Measurements from ENCODE around the gene SDS. TPM values are rescaled to one million over a fixed set of nuclear protein-coding genes. Genes with fewer than 3 reads are reported as not detected.

Gene SDS
- total and polyA plus RNA-seq, 9 donors: 0.09 to 0.32 (median 0.13) TPM; not detected in 4

DNA sequence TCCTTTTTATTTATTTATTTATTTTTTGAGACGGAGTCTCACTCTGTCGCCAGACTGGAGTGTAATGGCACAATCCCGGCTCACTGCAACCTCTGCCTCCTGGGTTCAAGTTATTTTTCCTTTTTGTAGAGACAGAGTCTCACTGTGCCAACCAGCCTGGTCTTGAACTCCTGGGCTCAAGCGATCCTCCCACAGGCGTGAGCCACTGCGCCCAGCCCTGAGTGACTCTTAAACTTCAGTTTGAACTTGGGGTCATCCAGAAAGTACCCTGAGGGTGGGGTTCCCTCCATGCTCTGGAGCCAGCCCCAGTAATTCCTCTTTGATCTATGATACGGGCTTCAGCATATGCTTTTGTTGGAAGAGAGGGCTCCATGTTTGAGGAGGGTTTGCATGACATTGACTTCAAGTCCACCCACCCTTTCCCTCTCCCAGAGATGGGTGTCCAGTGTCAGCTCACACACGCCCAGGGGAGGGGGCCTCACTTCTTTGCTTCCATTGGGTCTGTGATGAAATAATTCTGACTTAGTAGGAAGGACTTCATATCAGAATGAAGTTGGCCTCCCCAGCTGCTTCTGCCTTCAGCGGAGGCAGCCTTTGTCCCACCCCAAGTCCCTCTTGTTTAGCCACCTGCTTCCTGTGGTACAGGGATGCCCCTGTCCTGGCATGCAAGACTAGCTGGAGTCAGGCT is 11.9 kb downstream of the SDS start:
- no peak for DNase-seq
- Histone ChIP-seq H3K27ac (ENCODE audit: low read length) (no peak overlapping the region), H3K27me3 (ENCODE audit: control insufficient read depth, insufficient read depth, low read length) (no peaks in the 10 kb centered on the region), H3K4me3 (ENCODE audit: low read length) (no peak overlapping the region), H3K36me3 (ENCODE audit: control insufficient read depth, insufficient read depth, low read length) (peaks cover 20% of the 10 kb centered on the region), H3K4me1 (ENCODE audit: control insufficient read depth, insufficient read depth, low read length) (no peaks in the 10 kb centered on the region), H3K9me3 (replicated peaks; ENCODE audit: control insufficient read depth, low read depth, low read length) (peaks cover 2% of the 10 kb centered on the region)
- 96% methylated on average over 6 of the region's 9 CpGs for WGBS (ENCODE audit: insufficient coverage)

DNA sequence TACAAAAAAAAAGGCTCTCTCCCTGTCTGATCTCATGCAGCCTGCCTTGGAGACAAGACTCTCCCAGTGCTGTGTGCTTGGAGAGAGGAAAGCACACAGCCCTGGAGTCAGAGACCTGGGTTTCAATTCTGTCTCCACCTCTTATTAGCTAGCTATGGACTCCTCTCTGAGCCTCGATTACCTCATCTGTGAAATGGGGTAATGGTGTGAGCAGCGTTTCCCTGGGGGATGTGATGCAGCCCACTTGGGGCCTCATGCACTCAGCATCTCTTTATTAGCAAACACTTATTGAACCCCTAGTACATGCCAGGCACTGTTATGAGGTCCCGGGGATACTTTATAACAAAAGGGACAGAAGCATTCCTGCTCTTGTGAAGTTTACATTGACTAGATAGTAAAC is 12.5 kb downstream of the SDS start:
- Histone ChIP-seq H3K4me3 (ENCODE audit: low read length) (no peak overlapping the region), H3K9me3 (replicated peaks; ENCODE audit: control insufficient read depth, low read depth, low read length) (peaks cover 2% of the 10 kb centered on the region), H3K4me1 (ENCODE audit: control insufficient read depth, insufficient read depth, low read length) (no peaks in the 10 kb centered on the region), H3K36me3 (ENCODE audit: control insufficient read depth, insufficient read depth, low read length) (peaks cover 21% of the 10 kb centered on the region), H3K27me3 (ENCODE audit: control insufficient read depth, insufficient read depth, low read length) (no peaks in the 10 kb centered on the region), H3K27ac (ENCODE audit: low read length) (no peak overlapping the region)
- no peak for DNase-seq
- WGBS (ENCODE audit: insufficient coverage): no CpG with 5 or more reads among the region's 3 CpGs

- 88% methylated on average over 6 of the region's 6 CpGs for WGBS (ENCODE audit: insufficient coverage)
- no peak overlapping the region for H3K4me3 ChIP-seq (ENCODE audit: low read length)
- no peak overlapping the region for H3K27ac ChIP-seq (ENCODE audit: low read length)
- no peak for DNase-seq
- H3K36me3 ChIP-seq (ENCODE audit: control insufficient read depth, insufficient read depth, low read length): peaks cover 23% of the 10 kb centered on the region
- no peaks in the 10 kb centered on the region for H3K4me1 ChIP-seq (ENCODE audit: control insufficient read depth, insufficient read depth, low read length)
- H3K9me3 ChIP-seq (replicated peaks; ENCODE audit: control insufficient read depth, low read depth, low read length): no peaks in the 10 kb centered on the region
- no peaks in the 10 kb centered on the region for H3K27me3 ChIP-seq (ENCODE audit: control insufficient read depth, insufficient read depth, low read length)
Measured at GRCh38 chr12:113390064-113391043, 13.3 kb downstream of the SDS start.

DNA sequence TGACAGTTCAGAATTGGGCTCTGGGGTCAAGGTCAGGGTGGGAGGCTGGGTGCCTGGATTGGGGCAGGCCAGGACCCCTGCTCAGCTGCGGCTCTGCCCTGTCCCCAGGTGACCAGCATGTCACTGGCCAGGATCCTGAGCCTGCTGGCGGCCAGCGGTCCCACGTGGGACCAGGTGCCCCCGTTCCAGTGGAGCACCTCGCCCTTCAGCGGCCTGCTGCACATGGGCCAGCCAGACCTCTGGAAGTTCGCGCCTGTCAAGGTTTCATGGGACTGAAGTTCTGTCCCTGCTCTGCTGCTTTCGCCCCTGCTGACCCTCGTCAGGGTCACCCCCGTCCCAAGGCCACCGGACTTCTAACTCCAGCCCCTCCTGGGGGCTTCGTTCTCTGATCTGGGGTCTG is 15.3 kb downstream of the SDS start:
- Histone ChIP-seq H3K4me3 (ENCODE audit: low read length) (no peak overlapping the region), H3K9me3 (replicated peaks; ENCODE audit: control insufficient read depth, low read depth, low read length) (no peaks in the 10 kb centered on the region), H3K36me3 (ENCODE audit: control insufficient read depth, insufficient read depth, low read length) (peaks cover 35% of the 10 kb centered on the region), H3K27me3 (ENCODE audit: control insufficient read depth, insufficient read depth, low read length) (no peaks in the 10 kb centered on the region), H3K4me1 (ENCODE audit: control insufficient read depth, insufficient read depth, low read length) (no peaks in the 10 kb centered on the region), H3K27ac (ENCODE audit: low read length) (no peak overlapping the region)
- 88% methylated on average over 14 of the region's 14 CpGs for WGBS (ENCODE audit: insufficient coverage)
- no peak for DNase-seq

DNA sequence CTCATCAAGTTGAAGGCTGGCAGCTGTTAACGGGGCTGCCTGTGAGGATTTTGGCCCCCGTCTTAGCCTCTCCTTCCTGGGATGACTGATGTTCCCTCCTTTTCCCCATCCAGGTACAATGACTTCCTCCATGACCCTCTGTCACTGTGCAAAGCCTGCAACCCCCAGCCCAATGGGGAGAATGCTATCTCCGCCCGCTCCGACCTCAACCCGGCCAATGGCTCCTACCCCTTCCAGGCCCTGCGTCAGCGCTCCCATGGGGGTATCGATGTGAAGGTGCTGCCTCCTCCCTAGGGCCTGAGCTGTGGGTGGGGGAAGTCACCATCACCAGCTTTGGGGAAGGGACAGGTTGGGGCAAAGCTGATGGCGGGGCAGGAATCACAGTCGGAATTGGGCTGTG is 16.1 kb downstream of the SDS start:
- H3K4me1 ChIP-seq (ENCODE audit: control insufficient read depth, insufficient read depth, low read length): no peaks in the 10 kb centered on the region
- no peak overlapping the region for H3K27ac ChIP-seq (ENCODE audit: low read length)
- no peaks in the 10 kb centered on the region for H3K9me3 ChIP-seq (replicated peaks; ENCODE audit: control insufficient read depth, low read depth, low read length)
- no peak for DNase-seq
- H3K4me3 ChIP-seq (ENCODE audit: low read length): no peak overlapping the region
- WGBS (ENCODE audit: insufficient coverage): 96% methylated on average over 6 of the region's 11 CpGs
- peaks cover 35% of the 10 kb centered on the region for H3K36me3 ChIP-seq (ENCODE audit: control insufficient read depth, insufficient read depth, low read length)
- H3K27me3 ChIP-seq (ENCODE audit: control insufficient read depth, insufficient read depth, low read length): no peaks in the 10 kb centered on the region

DNA sequence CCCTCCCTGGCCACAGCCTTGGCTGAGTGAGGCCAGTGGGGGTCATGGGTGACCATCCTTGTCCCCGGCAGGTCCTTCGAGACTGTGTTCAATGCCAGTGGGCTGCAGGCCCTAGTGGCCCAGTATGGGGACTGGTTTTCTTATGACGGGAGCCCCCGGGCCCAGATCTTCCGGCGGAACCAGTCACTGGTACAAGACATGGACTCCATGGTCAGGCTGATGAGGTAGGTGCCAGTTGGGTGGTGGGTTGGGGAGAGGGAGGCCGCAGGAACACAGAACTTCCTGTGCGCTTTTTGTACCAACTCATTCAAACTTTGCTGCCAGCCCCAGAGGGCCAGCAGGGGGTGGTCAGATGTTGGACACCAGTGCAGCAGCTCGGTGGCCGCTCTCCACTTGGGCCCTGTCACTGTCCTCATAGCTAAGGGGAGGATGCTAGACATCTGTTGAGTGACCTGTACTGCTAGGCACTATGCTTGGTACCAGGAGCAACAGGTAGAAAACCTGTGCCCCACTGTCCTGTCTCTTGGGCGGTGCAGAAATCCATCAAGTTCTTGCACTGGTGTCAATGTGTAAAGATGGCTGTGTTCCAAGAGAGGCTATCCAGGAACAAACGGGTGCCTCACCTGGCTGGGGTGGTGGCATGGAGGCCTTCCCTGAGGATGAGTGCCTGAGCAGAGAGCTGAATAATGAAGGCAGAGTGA is 16.7 kb downstream of the SDS start:
- WGBS (ENCODE audit: insufficient coverage): 93% methylated on average over 12 of the region's 12 CpGs

GRCh38 chr12:113385282-113385882 is 18.3 kb downstream of the SDS start:
- Histone ChIP-seq H3K4me1 (ENCODE audit: control insufficient read depth, insufficient read depth, low read length) (no peaks in the 10 kb centered on the region), H3K4me3 (ENCODE audit: low read length) (no peak overlapping the region), H3K27me3 (ENCODE audit: control insufficient read depth, insufficient read depth, low read length) (no peaks in the 10 kb centered on the region), H3K27ac (ENCODE audit: low read length) (no peak overlapping the region), H3K9me3 (replicated peaks; ENCODE audit: control insufficient read depth, low read depth, low read length) (no peaks in the 10 kb centered on the region), H3K36me3 (ENCODE audit: control insufficient read depth, insufficient read depth, low read length) (peaks cover 37% of the 10 kb centered on the region)
- no peak for DNase-seq
- 78% methylated on average over 5 of the region's 6 CpGs for whole genome bisulfite sequencing (ENCODE audit: insufficient coverage)

More for the DNA sequence above, 16.7 kb downstream of the SDS start:
- Histone ChIP-seq H3K4me3 (ENCODE audit: low read length) (no peak overlapping the region), H3K27me3 (ENCODE audit: control insufficient read depth, insufficient read depth, low read length) (no peaks in the 10 kb centered on the region), H3K27ac (ENCODE audit: low read length) (no peak overlapping the region), H3K9me3 (replicated peaks; ENCODE audit: control insufficient read depth, low read depth, low read length) (no peaks in the 10 kb centered on the region), H3K36me3 (ENCODE audit: control insufficient read depth, insufficient read depth, low read length) (peaks cover 35% of the 10 kb centered on the region), H3K4me1 (ENCODE audit: control insufficient read depth, insufficient read depth, low read length) (no peaks in the 10 kb centered on the region)
- no peak for DNase-seq

GRCh38 chr12:113384778-113385177 is 18.9 kb downstream of the SDS start:
- DNase-seq: no peak
- no peaks in the 10 kb centered on the region for H3K9me3 ChIP-seq (replicated peaks; ENCODE audit: control insufficient read depth, low read depth, low read length)
- no peak overlapping the region for H3K4me3 ChIP-seq (ENCODE audit: low read length)
- H3K27me3 ChIP-seq (ENCODE audit: control insufficient read depth, insufficient read depth, low read length): no peaks in the 10 kb centered on the region
- WGBS (ENCODE audit: insufficient coverage): 84% methylated on average over 7 of the region's 14 CpGs
- no peaks in the 10 kb centered on the region for H3K4me1 ChIP-seq (ENCODE audit: control insufficient read depth, insufficient read depth, low read length)
- no peak overlapping the region for H3K27ac ChIP-seq (ENCODE audit: low read length)
- peaks cover 38% of the 10 kb centered on the region for H3K36me3 ChIP-seq (ENCODE audit: control insufficient read depth, insufficient read depth, low read length)

- no peak overlapping the region for H3K4me3 ChIP-seq (ENCODE audit: low read length)
- H3K36me3 ChIP-seq (ENCODE audit: control insufficient read depth, insufficient read depth, low read length): peaks cover 30% of the 10 kb centered on the region
- no peak for DNase-seq
- H3K4me1 ChIP-seq (ENCODE audit: control insufficient read depth, insufficient read depth, low read length): no peaks in the 10 kb centered on the region
- no peaks in the 10 kb centered on the region for H3K27me3 ChIP-seq (ENCODE audit: control insufficient read depth, insufficient read depth, low read length)
- no peaks in the 10 kb centered on the region for H3K9me3 ChIP-seq (replicated peaks; ENCODE audit: control insufficient read depth, low read depth, low read length)
- no peak overlapping the region for H3K27ac ChIP-seq (ENCODE audit: low read length)
- 100% methylated on average over 1 of the region's 4 CpGs for WGBS (ENCODE audit: insufficient coverage)
Measured at GRCh38 chr12:113382206-113382605, 21.5 kb downstream of the SDS start.

Measured in muscle of leg (tissue), 11 donors.